T-cell (primary cell): Measurements from ENCODE around the gene CCDC90B. TPM values are rescaled to one million over a fixed set of nuclear protein-coding genes. Genes with fewer than 3 reads are reported as not detected.

ENCODE experiments used
- ATAC-seq, 4 experiments: fragments of 200-7000 bp in 3 of 4; fragments of 150-1000 bp in 1 of 4; cut with Tn5 transposase; replicated peaks in 1 of 4; 1 replicate in 3 of 4; 2 replicates in 1 of 4; pipeline ENCODE4 v1.10.0; 2021; ENCODE audit warnings: moderate library complexity in 3 of 4, mild to moderate bottlenecking in 2 of 4, moderate number of reproducible peaks in 1 of 4
- CTCF ChIA-PET, 2 donors: fragments of 300-600 bp; sonication (Branson Sonifier 250); formaldehyde crosslinking; loops; one replicate each; lab custom pipeline; 2022; ENCODE audit warnings: antibody characterized with exemption in 2 of 2; lab: Charles Lee
- POLR2A ChIA-PET, 2 donors: fragments of 300-600 bp; sonication (Branson Sonifier 250); formaldehyde crosslinking; loops; one replicate each; lab custom pipeline; 2022; ENCODE audit warnings: antibody characterized with exemption in 2 of 2; lab: Charles Lee
- DNase-seq, 35 experiments: peaks; one replicate each; pipeline versions ENCODE4 v3.0.0 to v3.0.0-alpha.2; 2013 to 2023
- H3K27ac ChIP-seq: one replicate; pipeline ENCODE4 v1.5.1; 2013; ENCODE audit warnings: low read length
- H3K27me3 ChIP-seq, 2 experiments: replicated peaks in 1 of 2; 1 replicate in 1 of 2; 2 replicates in 1 of 2; pipeline versions ENCODE4 v1.6.1 to v1.7.0; 2013; ENCODE audit warnings: low read length in 1 of 2, mixed read lengths in 1 of 2; ENCODE audit not compliant: control insufficient read depth in 2 of 2, insufficient read depth in 2 of 2; ENCODE audit errors: extremely low read depth in 1 of 2
- H3K36me3 ChIP-seq, 2 donors: 1 replicate in 1 of 2; 2 replicates in 1 of 2; pipeline versions ENCODE4 v1.6.1 to v1.7.0; 2013; ENCODE audit warnings: low read length in 1 of 2; ENCODE audit not compliant: control insufficient read depth in 2 of 2, insufficient read depth in 1 of 2; ENCODE audit errors: extremely low read depth in 1 of 2
- H3K4me1 ChIP-seq, 2 experiments: 1 replicate in 1 of 2; 2 replicates in 1 of 2; pipeline versions ENCODE4 v1.6.1 to v1.7.0; 2013; ENCODE audit warnings: low read length in 2 of 2, mixed read lengths in 1 of 2; ENCODE audit not compliant: insufficient read depth in 2 of 2, control insufficient read depth in 1 of 2; ENCODE audit errors: extremely low read depth in 1 of 2
- H3K4me3 ChIP-seq, 2 donors: 1 replicate in 1 of 2; 2 replicates in 1 of 2; pipeline versions ENCODE4 v1.5.1 to v1.7.0; 2013; ENCODE audit warnings: mild to moderate bottlenecking in 2 of 2, low read length in 1 of 2, moderate library complexity in 1 of 2; ENCODE audit not compliant: control insufficient read depth in 1 of 2; ENCODE audit errors: extremely low read depth in 1 of 2
- H3K9me3 ChIP-seq: 2 replicates; pipeline ENCODE4 v1.7.0; 2013
- H3K27ac Mint-ChIP-seq, 2 donors: one replicate each; pipeline ENCODE4 v1.8.0; 2020 to 2021; ENCODE audit warnings: mild to moderate bottlenecking in 2 of 2, mixed read lengths in 2 of 2
- H3K27me3 Mint-ChIP-seq, 2 donors: one replicate each; pipeline ENCODE4 v1.8.0; 2021 to 2022; ENCODE audit warnings: mixed read lengths in 2 of 2
- H3K36me3 Mint-ChIP-seq: one replicate; pipeline ENCODE4 v1.8.0; 2021; ENCODE audit warnings: mixed read lengths
- H3K4me1 Mint-ChIP-seq, 3 donors: one replicate each; pipeline ENCODE4 v1.8.0; 2020 to 2022; ENCODE audit warnings: mixed read lengths in 3 of 3, mild to moderate bottlenecking in 1 of 3
- H3K4me3 Mint-ChIP-seq, 3 donors: one replicate each; pipeline ENCODE4 v1.8.0; 2020 to 2022; ENCODE audit warnings: mild to moderate bottlenecking in 3 of 3, mixed read lengths in 3 of 3, moderate library complexity in 3 of 3
- H3K9me3 Mint-ChIP-seq, 3 donors: one replicate each; pipeline ENCODE4 v1.8.0; 2020 to 2022; ENCODE audit warnings: mixed read lengths in 3 of 3
- WGBS: methylation state at CpG from one replicate; pipeline ENCODE4 v1.1.5; 2013; ENCODE audit warnings: missing lambda C conversion rate; ENCODE audit not compliant: insufficient coverage; 5-methylcytosine and 5-hydroxymethylcytosine counted together
- total RNA-seq, 35 experiments: library from RNA in 6 of 35; stranded (reverse) in 6 of 35; fragments of 120-200 nt in 1 of 35; gene quantifications; one replicate each; pipeline versions ENCODE4 v1.2.1 to v1.2.4 and lab custom pipeline; 2013 to 2026

CCDC90B gene
- total RNA-seq, 5 donors from 2014 or later (not counting 1 experiment from before 2014, with no cell fraction given): 24.3 to 34.4 (median 30.8) TPM

GRCh38 chr11:83235825-83236224 is 50.3 kb downstream of the CCDC90B start:
- peaks cover 11% of the 10 kb centered on the region for H3K36me3 Mint-ChIP-seq
- Histone ChIP-seq H3K36me3 (no peaks in the 10 kb centered on the region), H3K27me3 (no peaks in the 10 kb centered on the region), H3K4me1 (no peaks in the 10 kb centered on the region), H3K9me3 (no peaks in the 10 kb centered on the region), H3K4me3 (no peak overlapping the region), H3K27ac (no peak overlapping the region)
- ChIA-PET POLR2A (no interaction called here), CTCF (no interaction called here)
- no peaks in the 10 kb centered on the region for H3K4me1 Mint-ChIP-seq
- ATAC-seq (no peak), DNase-seq (no peak)
- H3K27me3 Mint-ChIP-seq: no peaks in the 10 kb centered on the region
- no peak overlapping the region for H3K27ac Mint-ChIP-seq
- no CpG with 5 or more reads among the region's 1 CpG for whole genome bisulfite sequencing
- H3K4me3 Mint-ChIP-seq: no peak overlapping the region
- no peaks in the 10 kb centered on the region for H3K9me3 Mint-ChIP-seq

- no peaks in the 10 kb centered on the region for H3K36me3 Mint-ChIP-seq
- DNase-seq (no peak), ATAC-seq (no peak)
- CTCF ChIA-PET: interaction anchor here in 1 of 2 donors (0.6 kb wide), 1 partner anchor 305 kb away, joined by 3 read pairs; no protein-coding TSS in a partner anchor
- WGBS: 100% methylated on average over 2 of the region's 2 CpGs
- H3K27ac ChIP-seq: no peak overlapping the region
- H3K4me3 Mint-ChIP-seq: no peak overlapping the region
- no peaks in the 10 kb centered on the region for H3K27me3 ChIP-seq
- H3K4me1 Mint-ChIP-seq: no peaks in the 10 kb centered on the region
- H3K4me3 ChIP-seq: no peak overlapping the region
- H3K4me1 ChIP-seq: no peaks in the 10 kb centered on the region
- H3K9me3 Mint-ChIP-seq: no peaks in the 10 kb centered on the region
- no peaks in the 10 kb centered on the region for H3K36me3 ChIP-seq
- H3K9me3 ChIP-seq: no peaks in the 10 kb centered on the region
- POLR2A ChIA-PET: interaction anchor here in 1 of 2 donors (0.6 kb wide), 1 partner anchor 13 kb away, joined by 3 read pairs; no protein-coding TSS in a partner anchor
- peaks cover 0 to 3% of the 10 kb centered on the region in 2 donors for H3K27me3 Mint-ChIP-seq
- no peak overlapping the region for H3K27ac Mint-ChIP-seq
Observed at GRCh38 chr11:83223457-83223856, 62.7 kb downstream of the CCDC90B start.

GRCh38 chr11:83222499-83222898 is 63.7 kb downstream of the CCDC90B start:
- no peaks in the 10 kb centered on the region for H3K9me3 ChIP-seq
- H3K27me3 ChIP-seq: no peaks in the 10 kb centered on the region
- H3K9me3 Mint-ChIP-seq: no peaks in the 10 kb centered on the region
- no peak for DNase-seq
- H3K27ac ChIP-seq: no peak overlapping the region
- H3K27ac Mint-ChIP-seq: no peak overlapping the region
- no peak overlapping the region for H3K4me3 ChIP-seq
- ChIA-PET CTCF (interaction anchor here in 1 of 2 donors (0.6 kb wide), 1 partner anchor 304 kb away, joined by 3 read pairs; no protein-coding TSS in a partner anchor), POLR2A (no interaction called here)
- H3K4me3 Mint-ChIP-seq: no peak overlapping the region
- H3K27me3 Mint-ChIP-seq: peaks cover 0 to 3% of the 10 kb centered on the region in 2 donors
- no peaks in the 10 kb centered on the region for H3K36me3 Mint-ChIP-seq
- WGBS: 83% methylated on average over 1 of the region's 1 CpG
- ATAC-seq: no peak
- H3K4me1 Mint-ChIP-seq: no peaks in the 10 kb centered on the region
- no peaks in the 10 kb centered on the region for H3K4me1 ChIP-seq
- no peaks in the 10 kb centered on the region for H3K36me3 ChIP-seq

DNA sequence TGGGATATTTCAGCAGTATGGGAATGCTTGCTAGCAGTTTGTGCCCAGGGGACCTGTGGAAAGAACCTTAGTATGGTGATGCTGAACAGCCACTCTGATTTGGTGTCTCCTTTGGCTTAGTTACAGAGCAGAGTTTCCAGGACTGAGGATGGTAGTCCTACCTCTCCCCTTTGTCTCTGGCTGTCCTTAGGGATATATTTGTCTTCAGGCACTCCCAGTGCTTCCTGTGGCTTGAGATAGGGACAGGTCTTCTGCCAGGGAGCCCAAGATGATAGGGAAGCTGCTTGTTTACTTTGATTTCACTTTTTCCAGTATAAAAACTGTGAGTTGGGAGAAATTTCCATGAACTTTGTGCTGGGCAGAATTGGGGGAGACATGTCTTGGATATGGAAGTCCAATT is 64.5 kb downstream of the CCDC90B start:
- Mint-ChIP-seq H3K4me1 (no peaks in the 10 kb centered on the region), H3K36me3 (no peaks in the 10 kb centered on the region), H3K27me3 (peaks cover 0 to 3% of the 10 kb centered on the region in 2 donors), H3K9me3 (no peaks in the 10 kb centered on the region), H3K27ac (no peak overlapping the region), H3K4me3 (no peak overlapping the region)
- no peaks in the 10 kb centered on the region for H3K9me3 ChIP-seq
- POLR2A ChIA-PET: no interaction called here
- no peak overlapping the region for H3K4me3 ChIP-seq
- no peak for ATAC-seq
- no peak for DNase-seq
- CTCF ChIA-PET: interaction anchor here in 1 of 2 donors (0.6 kb wide), 1 partner anchor 301 kb away, joined by 3 read pairs; no protein-coding TSS in a partner anchor
- no peak overlapping the region for H3K27ac ChIP-seq
- no peaks in the 10 kb centered on the region for H3K4me1 ChIP-seq
- H3K27me3 ChIP-seq: no peaks in the 10 kb centered on the region
- no peaks in the 10 kb centered on the region for H3K36me3 ChIP-seq

DNA sequence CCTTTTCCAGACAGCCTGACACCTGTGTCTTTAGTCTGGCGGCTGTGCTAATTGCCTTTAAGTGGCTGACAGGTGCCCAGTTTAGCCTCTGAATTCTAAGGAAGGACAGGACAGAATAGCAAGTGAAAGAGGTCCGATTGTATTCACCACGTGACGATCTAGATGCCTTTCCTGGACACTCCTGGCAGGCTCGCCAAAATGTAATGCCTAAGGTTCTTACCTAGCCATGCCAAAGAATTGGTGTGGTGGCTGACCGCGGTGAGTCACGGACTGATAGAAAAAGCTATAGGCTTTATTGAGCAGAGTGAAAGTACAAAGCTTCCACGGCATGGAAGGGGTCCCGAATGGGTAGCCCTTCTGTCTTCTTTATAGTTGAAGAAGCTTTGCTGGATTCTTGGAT is 65.9 kb downstream of the CCDC90B start:
- Histone ChIP-seq H3K9me3 (no peaks in the 10 kb centered on the region), H3K4me1 (no peaks in the 10 kb centered on the region), H3K27ac (no peak overlapping the region), H3K27me3 (no peaks in the 10 kb centered on the region), H3K36me3 (no peaks in the 10 kb centered on the region), H3K4me3 (no peak overlapping the region)
- no peak for DNase-seq
- H3K9me3 Mint-ChIP-seq: no peaks in the 10 kb centered on the region
- ATAC-seq: no peak
- ChIA-PET POLR2A (no interaction called here), CTCF (no interaction called here)
- H3K27me3 Mint-ChIP-seq: peaks cover 0 to 3% of the 10 kb centered on the region in 2 donors
- no peak overlapping the region for H3K4me3 Mint-ChIP-seq
- no peaks in the 10 kb centered on the region for H3K4me1 Mint-ChIP-seq
- WGBS: 94% methylated on average over 8 of the region's 10 CpGs
- H3K27ac Mint-ChIP-seq: no peak overlapping the region
- H3K36me3 Mint-ChIP-seq: peaks cover 2% of the 10 kb centered on the region

DNA sequence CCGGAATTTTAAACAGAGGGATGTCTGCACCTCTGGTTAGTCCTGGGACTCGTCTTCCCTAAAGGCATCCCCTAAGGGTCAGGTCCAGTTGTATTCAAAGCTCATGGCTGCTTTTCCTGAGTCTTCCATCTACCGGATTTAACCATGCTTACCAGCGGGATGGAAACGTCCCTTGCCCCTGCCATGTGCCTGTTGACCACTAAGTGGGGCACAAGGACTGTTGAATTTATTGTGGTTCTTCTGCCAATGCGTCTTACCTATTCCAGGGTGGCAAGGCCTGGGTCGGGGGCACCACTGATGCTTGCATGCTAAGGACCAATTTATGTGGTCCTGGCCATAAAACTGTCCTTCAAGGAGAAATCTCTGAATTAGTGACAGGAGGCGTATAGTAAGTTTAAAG is 67.1 kb downstream of the CCDC90B start:
- H3K27ac Mint-ChIP-seq: no peak overlapping the region
- Histone ChIP-seq H3K27me3 (no peaks in the 10 kb centered on the region), H3K27ac (no peak overlapping the region), H3K36me3 (no peaks in the 10 kb centered on the region), H3K9me3 (no peaks in the 10 kb centered on the region), H3K4me3 (no peak overlapping the region), H3K4me1 (no peaks in the 10 kb centered on the region)
- peaks cover 6% of the 10 kb centered on the region for H3K36me3 Mint-ChIP-seq
- ATAC-seq: no peak
- ChIA-PET POLR2A (no interaction called here), CTCF (no interaction called here)
- H3K9me3 Mint-ChIP-seq: no peaks in the 10 kb centered on the region
- no peak for DNase-seq
- peaks cover 0 to 3% of the 10 kb centered on the region in 2 donors for H3K27me3 Mint-ChIP-seq
- 94% methylated on average over 7 of the region's 8 CpGs for WGBS
- no peak overlapping the region for H3K4me3 Mint-ChIP-seq
- H3K4me1 Mint-ChIP-seq: no peaks in the 10 kb centered on the region
